GM12872 (cell line): ENCODE measurements around the gene DNAL4.

Source experiments
- TF ChIP-seq, protein P1 (sequence below): IDR thresholded peaks from 3 replicates; pipeline ENCODE4 v1.5.1; 2011; ENCODE audit warnings: low read depth, mild to moderate bottlenecking, low read length, moderate library complexity; ENCODE audit not compliant: insufficient read depth

The DNAL4 gene

DNA sequence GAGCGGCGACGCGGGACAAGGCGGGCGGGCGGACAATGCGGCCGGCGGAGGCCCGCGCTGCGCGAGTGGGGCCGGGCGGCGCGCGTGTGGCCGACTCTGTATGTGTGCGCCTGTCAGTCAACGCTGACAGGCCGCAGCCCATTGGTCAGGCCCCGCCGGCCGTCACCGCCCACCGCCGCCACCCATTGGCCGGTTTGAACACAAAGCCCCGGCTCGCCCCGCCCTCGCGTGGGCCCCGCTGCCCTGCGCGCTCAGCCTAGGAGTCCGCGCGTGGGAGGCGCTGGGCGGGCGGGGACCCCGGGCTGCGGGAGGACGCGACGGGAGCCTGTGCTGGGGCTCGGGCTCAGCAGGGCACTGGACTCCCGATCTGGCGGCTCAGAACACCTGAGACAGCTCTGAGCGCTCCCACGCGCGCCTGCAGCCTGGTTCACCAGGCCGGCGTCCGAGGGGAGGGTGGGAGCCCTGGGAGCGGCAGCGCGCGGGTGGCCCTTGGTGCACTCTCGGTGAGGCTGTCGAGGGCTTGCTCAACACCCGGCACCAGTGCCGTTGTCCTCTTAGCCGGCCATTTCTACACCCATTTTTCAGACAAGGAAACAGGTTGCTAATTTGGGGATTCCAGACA, 37.9 kb downstream of the DNAL4 start, which contains the start of gene SUN2:
SUN2 (minus strand) TSS at position 88 of the 622 bp plus-strand sequence. CDS start 3,370 bp downstream, outside the sequence.
- TF ChIP-seq, protein P1, sequence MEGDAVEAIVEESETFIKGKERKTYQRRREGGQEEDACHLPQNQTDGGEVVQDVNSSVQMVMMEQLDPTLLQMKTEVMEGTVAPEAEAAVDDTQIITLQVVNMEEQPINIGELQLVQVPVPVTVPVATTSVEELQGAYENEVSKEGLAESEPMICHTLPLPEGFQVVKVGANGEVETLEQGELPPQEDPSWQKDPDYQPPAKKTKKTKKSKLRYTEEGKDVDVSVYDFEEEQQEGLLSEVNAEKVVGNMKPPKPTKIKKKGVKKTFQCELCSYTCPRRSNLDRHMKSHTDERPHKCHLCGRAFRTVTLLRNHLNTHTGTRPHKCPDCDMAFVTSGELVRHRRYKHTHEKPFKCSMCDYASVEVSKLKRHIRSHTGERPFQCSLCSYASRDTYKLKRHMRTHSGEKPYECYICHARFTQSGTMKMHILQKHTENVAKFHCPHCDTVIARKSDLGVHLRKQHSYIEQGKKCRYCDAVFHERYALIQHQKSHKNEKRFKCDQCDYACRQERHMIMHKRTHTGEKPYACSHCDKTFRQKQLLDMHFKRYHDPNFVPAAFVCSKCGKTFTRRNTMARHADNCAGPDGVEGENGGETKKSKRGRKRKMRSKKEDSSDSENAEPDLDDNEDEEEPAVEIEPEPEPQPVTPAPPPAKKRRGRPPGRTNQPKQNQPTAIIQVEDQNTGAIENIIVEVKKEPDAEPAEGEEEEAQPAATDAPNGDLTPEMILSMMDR = no peak

DNA sequence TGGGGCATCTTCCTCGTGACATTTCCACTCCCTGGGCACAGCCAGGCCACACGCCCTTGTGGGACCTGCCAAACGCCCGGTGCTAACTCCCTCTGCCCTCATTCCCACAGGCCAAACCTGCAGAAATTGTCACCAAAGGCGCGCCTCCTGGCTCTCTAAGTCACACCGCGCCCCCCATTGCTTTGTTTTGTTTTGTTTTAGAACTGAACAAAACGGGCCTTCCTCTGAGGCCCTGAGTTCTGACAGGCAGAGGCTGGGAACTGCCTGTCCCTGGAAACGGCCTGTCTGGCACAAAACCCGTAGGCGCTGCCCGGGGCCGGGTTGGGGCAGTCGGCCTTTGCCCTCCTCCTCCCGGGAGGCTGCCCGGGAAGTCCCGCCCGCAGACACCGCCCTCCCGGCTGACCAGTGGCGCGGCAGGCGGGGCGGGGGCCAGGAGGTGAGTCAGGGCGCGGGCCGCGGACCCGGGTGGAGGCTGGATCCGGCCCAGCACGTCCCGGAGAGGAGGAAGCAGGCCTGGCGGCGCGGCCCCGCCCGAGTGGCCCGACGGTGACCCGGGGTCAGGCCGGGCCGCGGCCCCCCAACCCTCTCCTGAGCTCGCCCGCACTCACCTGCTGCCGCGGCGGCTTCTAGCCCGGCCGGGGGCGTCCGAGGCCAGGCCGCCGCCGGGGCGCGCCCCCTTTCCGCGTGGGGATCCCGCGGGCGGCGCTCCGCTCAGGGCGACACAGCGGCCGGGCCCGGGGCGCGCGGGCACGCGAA, 38.6 kb downstream of the DNAL4 start:
- TF ChIP-seq, protein P1 = no peak

DNA sequence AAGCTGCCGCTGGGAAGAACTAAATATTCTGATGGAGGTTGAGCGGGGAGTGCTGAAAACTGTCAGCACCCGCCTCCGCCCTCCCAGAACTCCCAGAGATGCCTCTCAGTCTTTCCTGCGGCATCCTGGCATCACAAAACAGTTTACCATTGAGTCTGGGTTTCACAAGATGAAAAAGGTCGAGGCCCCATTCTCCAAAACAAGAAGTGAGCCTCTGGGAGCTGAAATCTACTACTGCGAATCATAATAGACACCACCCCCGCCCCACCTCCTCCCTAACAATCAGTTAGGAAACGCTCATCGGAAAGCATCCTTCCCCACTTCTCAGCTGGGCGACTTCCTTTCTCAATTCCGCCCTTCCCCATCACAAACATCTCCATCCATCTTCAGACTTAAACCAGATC, 39.2 kb downstream of the DNAL4 start:
- TF ChIP-seq, protein P1 = no peak

DNA sequence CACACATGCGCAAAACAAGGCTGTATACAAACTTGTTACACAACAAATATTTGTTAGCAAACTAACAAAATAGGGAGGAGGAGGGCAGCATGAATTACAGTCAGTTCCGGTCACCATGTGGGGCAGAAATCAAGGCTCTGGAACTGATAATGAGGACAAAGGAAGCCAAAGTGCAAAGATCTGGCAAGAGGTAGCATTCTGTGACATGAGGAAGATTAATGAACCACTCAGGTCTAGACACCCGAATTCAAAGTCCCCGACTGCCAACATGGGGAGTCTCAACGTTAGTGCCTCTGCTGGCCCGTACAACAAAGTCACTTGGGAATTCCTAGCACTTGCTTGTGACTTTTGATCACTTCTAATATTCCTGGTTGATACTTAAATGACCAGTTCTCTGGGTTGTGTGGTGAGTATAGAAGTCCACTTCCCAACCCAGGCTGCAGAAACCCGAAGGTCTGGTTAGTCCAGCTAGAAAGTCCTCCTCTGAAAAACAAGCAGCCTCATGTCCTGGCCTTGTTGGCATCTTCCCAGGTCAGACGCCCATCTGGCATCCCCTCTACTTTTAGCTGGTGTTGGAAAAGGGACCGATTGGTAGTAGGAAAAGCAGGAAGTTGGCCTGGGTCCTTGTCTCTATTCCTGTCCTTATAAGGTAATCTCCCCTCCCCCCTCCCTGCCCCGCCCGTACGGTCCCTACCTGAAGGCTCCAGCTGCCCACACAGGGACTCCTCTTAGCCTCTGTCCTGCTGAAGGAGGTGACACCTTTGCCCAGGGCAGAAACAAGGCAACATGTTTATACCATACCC, 39.8 kb downstream of the DNAL4 start:
- TF ChIP-seq, protein P1 = peak; percentile 7; the same call in 1 of the 3 replicates

DNA sequence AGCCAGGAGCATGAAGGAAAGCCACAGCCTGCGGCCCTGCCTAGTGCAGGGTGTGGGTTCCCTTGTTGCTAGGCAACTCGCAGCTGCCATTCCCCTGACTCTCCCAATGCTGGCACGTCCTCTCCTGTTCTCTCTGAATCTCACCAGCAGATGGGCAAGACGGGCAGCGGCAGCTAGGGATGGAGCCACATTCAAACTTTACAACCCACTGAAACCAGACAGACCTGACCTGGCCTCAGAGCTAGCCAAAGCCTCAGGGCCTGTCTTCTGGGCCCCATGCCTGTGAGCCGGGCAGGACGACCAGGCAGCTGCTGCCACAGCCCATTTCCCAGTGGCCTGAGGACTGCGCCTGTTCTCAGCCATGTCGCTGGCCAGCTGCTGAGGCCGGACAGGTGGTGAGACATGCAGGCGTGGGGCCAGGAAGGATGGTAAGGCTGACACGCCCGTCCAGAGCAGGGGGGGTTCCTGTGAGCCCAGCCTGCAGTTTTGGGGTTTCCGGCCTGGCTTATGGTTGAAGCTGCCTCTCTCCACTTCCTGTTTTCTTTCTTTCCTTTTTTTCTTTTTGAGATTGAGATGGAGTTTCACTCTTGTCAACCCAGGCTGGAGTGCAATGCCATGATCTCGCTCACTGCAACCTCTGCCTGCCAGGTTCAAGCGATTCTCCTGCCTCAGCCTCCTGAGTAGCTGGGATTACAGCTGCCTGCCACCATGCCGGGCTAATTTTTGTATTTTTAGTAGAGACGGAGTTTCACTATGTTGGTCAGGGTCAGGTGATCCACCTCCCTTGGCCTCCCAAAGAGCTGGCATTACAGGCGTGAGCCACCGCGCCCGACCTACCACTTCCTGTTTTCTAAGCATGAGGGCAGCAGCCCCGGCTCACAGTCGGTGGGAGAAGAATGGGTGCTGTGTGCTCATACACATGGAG, 42.3 kb downstream of the DNAL4 start:
- TF ChIP-seq, protein P1 = no peak

DNA sequence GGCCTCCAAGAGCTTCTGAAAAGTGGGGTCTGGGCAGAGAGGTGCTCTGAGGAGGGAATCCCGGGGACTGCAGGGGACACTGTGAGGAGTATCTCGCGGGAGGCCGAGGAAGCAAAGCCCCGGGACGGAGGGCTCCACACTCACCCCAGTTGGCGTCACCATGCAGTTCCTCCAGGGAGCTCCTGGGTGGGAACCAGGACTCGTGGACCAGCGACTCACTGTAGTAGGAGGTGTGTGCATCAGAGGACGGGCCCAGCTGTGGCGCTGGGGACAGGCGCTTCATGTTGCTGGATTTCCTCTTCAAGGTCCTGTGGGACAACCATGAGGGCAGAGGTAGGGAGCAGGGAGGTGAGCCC, 42.9 kb downstream of the DNAL4 start:
- TF ChIP-seq, protein P1 = no peak

DNA sequence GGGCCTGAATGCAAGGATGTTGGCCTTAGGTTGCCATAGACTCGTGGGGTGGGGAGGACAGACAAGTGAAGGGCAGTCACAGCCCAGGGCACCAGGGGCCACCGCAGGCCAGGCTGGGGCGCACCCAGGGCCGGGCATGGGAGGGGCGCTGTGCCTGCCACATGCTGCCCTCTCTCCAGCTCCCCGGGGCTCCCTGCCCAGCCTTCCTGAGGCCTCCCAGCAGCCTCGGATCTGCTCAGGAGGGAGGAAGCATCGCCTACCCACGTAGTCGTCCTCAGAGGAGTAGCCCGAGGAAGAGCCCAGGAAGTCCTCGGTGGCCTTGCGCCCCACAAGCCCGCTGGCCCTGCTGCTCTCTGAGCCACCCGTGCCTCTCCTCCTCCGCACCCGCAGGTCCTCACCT, 43.3 kb downstream of the DNAL4 start:
- TF ChIP-seq, protein P1 = no peak
